HG03045 (cell line): Measurements from ENCODE around the gene NFKBIE.

Source experiments
- ATAC-seq: cut with Tn5 transposase; IDR thresholded peaks from one replicate; pipeline ENCODE4 v1.9.1; 2021; ENCODE audit warnings: mild to moderate bottlenecking, moderate library complexity; ENCODE audit not compliant: unreplicated experiment

Gene NFKBIE

DNA sequence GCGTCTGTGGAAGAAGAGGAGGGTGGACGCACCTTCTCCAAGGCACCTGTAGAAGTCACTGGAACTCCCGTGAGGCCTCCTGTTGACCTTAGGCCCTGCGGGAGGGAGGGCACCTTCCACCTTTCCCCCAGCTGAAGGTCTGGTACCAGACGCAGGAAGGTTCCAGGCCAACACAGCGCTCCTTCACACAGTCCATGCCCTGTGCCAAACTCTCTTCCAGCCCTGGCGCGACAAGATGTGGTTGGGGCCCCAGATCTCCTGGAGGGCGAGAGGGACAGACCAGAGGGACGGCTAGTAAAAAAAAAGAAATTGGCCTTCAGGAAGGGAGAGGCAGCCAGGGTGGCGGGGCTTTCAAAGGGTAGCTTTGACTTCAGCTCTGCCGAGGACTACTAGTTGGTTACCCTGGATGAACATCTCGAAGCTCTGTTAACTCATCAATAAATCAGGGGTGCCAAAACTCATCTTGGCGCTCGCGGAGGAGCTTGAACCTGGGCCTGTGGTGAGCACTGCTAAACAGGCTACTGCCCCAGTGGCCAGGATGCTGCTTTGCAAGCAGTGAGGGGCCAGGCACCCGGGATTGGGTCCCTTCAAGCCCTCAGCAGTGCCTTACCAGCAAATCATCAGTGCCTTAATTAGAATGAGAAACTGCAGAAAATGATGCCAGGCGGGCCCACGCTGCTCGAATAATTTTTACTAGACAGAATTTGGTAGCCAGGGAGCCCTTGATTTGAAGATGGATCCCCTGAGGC lies 32.9 kb upstream of the NFKBIE start:
- ATAC-seq = no peak

GRCh38 chr6:44297063-44298038 lies 32.0 kb upstream of the NFKBIE start:
- ATAC-seq = no peak

DNA sequence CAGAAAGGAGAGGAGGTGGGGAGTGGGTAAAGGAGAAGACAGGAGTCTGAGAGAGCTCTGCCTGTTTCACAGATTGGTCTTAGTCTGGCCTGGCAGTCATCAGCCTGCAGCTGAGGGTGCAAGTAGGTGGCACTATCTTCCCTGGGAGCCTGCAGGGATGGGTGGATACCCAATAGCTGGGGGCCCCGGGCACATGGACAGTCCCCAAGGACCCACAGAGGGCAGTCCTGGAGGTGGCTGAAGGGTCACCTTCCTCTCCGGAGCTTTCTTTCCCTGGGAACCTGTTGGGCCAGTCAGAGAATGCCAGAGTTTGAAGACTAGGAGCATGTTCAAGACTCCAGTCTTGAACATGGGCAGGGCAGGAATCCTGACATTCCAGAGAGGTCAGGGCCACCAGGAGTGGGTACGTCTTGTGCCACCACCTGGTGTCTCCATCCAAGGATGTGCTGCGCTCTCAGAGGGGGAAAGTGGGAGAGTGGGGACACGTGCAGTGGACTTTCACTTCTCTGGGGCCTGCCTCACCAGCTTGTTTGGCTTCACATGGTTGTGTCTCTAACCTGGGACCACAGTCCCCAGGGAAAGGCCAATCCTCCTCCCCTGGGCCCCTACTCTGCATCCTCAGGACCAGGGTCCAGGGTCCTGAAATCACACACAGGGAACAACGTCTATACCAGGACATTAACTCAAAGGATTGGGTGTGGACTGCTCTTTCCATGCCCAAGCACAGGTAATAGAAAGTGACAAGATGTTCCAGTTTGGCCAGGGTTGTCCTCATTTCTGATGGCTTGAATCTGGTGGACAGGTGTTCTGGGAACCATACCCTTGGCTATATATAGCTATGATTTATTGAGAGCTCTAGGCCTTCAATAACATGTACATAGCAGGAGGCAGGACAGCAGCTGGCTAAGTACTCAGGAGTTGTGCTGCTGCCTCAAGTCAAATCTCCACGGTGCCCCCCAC lies 29.8 kb upstream of the NFKBIE start:
- no peak for ATAC-seq

DNA sequence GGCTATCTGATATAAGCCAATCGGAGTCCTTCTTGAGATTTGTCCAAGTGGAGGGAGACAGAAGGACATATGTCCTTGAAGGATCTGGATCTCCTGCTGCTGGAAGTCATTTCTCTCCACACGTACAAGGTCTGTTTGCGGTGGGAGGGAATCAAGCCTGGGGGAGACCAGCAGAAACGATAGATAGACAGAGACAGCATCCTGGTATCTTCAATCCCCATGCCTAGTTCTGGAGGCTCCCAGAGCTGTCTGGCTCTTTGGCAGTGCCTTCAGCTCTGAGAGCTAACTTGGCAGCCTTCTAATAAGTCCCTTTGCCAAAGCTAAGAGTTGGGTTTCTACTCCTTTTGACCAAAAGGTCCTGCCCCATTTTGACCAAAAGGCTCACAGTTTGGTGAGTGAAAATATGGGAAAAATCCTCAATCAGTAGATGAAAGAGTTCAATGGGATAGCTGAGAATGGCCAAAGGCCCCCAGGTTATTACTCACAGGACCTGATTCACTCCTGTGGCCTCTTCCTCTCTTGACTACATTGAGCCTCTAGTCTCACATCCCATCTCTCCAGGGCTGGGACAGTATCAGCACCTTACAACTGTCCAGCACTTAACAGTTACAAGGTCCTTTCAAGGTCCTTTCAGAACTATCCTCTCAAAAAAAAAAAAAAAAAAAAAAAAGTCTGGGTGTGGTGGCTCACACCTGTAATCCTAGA lies 27.5 kb upstream of the NFKBIE start:
- no peak for ATAC-seq

- no peak for ATAC-seq
Observed at GRCh38 chr6:44291841-44292240, 26.5 kb upstream of the NFKBIE start.

DNA sequence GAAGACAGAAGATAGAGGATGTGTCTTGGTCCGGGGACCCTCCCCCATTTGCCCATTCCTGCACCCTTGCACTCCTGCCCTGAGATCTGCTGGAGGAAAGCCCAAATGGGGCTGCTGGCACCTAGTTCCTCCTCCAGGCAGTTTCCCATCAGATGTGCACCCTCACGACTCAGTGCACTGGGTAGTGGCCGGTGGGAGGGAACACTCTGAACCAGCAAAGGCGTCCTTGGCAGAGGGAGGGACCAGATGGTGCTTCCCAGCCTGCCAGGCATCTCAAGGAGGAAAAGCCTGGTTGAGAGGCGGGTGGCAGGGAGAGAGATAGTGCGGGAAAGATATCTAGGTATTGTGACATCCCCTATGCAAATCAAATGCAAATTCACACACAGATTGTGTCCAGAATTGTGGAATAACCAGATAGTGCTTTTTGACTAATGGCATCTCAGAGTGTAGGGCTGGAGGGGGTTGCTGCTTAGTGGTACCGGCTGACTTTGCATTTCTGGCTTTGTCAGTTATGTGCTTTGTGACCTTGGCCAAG lies 24.4 kb upstream of the NFKBIE start:
- no peak for ATAC-seq

DNA sequence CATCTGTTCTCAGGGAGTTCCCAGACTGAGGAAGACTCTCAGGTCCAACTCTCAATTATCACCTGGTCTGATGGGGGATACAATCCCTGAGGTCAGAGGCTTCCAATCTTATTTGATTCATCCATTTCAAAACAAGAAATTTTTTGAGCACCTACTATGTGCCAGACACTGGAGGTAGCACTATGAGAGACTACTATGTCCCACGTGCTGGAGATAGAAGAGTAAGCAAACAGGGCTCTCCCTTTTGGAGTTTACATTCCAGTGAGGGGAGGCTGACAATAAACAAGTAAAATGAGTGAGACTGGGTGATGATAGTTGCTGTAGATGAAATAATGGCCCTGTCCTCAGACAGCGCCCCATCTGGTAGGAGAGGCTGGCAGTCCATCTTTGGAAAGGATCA lies 21.4 kb upstream of the NFKBIE start:
- no peak for ATAC-seq

- no peak for ATAC-seq
Observed at GRCh38 chr6:44286285-44286565, 20.9 kb upstream of the NFKBIE start.

DNA sequence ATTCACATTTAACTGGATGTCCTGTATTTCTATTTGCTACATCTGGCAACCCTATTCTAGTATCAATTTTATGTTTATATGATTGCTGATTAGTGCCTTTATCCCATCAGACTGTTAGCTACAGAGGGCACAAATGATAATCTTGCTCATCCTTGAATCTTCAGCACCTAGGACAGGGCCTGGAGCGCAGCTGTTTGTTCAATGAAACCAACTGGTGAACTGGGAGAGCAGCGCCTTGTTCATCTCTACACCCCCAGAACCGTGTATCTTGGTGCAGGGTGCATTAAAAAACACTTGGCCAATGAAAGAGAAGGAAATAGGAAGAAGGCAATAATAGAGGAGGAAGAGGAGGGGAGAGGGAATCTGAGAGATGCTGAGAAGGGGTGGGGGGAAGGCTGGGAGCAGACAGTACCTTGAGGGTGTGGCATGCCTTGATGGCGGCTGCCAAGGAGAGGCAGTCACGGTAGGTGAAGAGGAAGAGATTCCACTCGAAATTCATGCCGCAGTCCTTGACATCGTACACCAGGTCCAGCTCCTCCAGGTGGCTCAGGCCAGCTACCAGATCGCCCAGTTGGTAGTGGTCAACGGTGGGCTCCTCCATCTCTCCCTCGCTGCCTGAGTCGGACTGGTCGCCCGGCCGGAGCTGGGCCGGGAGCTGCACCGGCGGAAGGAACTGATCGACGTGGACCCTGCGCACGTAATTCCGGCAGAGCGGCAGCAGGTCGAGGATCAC lies 20.4 kb upstream of the NFKBIE start:
- ATAC-seq = no peak

DNA sequence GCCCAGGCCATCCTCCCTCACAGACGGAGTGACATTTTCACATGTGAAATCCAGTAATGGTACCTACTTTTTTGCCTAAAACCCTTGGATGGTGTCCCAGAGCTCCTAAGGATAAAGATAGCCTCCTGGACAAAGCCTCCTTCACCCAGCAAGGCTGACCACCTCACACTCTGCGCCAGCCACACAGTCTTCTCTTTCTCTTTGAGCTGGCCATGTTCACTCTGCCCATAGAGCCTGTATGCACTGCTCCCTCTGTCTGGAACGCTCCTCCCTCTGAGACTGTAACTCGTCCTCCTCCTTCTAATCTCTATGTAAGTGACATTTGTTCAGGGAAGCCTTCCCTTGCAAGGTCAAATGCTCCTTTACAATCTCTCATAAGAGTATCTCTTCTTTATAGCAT lies 19.5 kb upstream of the NFKBIE start:
- ATAC-seq = no peak

GRCh38 chr6:44284121-44284520 lies 18.8 kb upstream of the NFKBIE start:
- ATAC-seq = no peak

- no peak for ATAC-seq
Observed at GRCh38 chr6:44278774-44279697, 13.7 kb upstream of the NFKBIE start.

DNA sequence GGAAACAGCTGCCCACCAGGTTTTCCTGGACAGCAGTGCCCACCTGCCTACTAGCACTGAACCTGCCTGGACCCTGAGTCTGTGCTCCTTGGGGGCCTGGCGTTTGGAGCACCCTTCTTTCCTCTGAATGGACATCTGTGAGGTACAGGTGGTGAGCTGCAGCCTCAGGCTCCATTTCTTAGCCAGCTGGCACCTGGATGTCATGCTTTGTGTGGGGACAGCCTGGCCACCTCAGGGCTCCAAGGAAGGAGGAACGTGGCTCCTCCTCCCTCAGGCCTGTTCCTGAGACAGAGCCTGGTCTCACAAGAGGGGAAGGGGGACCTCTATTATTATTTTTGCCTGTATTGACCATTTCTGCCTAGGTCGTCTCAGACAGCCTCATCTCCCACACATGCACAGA lies 13.0 kb upstream of the NFKBIE start:
- ATAC-seq = no peak

- ATAC-seq = no peak
Observed at GRCh38 chr6:44277763-44278162, 12.4 kb upstream of the NFKBIE start.

DNA sequence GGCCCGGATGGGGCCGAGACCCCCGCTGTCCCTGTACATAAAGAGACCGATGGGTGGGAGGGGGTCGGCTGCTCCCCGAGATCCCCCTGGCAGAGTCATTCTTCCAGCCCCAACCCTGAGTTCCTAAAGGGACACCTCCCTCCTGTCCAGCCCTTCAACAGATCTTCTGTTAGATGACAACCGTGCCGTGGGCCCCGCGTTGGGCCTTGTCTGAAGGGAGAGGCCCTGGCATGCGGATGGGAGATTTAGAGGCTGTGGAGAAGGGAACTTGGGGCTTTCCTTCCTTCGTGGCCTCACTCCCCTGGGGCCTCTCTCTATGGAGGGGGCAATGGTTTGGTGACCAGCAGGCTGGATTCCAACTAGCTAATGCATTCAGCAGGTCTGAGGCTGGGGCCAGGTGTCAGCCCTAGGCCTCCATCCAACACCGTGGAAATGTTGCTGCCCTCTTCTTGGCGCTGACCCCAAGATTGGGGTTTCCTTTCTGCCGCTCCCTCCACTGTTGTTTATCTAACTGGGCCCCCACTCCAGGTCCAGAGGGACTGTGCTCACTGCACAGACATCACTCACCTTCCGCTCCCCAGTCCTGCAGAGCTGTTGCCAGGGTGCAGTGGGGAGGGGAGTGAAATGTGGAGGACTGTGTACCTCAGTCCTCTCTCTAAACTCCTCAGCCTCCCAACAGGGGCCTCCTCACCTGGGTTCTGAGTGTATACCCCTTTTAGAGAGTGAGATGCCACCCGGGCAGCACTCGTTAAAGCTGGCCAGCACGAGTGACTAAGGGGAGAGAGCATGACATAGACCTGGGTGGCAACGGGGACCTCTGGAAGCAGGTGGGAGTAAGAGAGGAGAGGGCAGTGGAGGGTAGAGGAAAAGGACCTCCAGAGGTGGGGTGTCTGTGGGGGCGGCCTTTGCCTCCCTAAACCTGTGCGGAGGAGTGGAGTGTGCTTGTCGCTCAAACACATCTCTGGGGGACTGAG lies 11.6 kb upstream of the NFKBIE start:
- ATAC-seq = no peak

DNA sequence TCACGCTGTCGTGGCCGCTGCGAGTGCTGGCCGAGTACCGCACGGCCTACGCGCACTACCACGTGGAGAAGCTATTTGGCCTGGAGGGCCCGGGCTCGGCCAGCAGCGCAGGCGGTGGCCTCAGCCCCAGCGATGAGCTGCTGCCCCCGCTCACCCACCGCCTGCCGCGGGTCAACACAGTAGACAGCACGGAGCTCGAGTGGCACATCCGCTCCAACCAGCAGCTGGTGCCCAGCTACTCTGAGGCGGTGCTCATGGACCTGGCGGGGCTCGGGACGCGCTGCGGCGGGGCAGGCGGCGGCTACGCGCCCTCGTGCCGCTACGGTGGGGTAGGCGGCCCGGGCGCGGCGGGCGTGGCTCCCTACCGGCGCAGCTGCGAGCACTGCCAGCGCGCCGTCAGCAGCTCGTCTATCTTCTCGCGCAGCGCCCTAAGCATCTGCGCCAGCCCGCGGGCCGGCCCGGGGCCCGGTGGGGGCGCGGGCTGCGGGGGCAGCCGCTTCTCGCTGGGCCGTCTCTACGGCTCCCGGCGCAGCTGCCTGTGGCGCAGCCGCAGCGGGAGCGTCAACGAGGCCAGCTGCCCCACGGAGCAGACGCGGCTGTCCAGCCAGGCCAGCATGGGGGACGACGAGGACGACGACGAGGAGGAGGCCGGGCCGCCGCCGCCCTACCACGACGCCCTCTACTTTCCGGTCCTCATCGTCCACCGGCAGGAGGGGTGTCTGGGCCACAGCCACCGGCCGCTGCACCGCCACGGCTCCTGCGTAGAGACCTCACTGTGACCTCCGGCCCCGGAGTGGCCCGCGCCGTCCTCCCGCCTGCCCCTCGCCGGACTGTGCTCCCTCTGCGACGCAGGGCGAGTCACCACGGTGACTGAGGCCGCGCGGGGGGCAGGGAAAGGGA lies 10.6 kb upstream of the NFKBIE start:
- ATAC-seq = no peak
